Stimulated activated CD4-positive, alpha-beta T cell treated with anti-CD3 and anti-CD28 coated beads, TNF-alpha, amount 100 ng/mL, for 48 hours (primary cell): Measurements from ENCODE around the gene TMA7B.

Source experiments
- DNase-seq, 3 donors: peaks; one replicate each; pipeline ENCODE4 v3.0.0-alpha.2; 2020; ENCODE audit warnings: low read depth in 3 of 3

Gene TMA7B

GRCh38 chr22:40001800-40002577 lies 41.8 kb downstream of the TMA7B start:
- DNase-seq = no peak

- no peak for DNase-seq
Measured at GRCh38 chr22:40002935-40003715, 42.9 kb downstream of the TMA7B start.

- no peak for DNase-seq
Measured at GRCh38 chr22:40004836-40005235, 44.6 kb downstream of the TMA7B start.

- DNase-seq = no peak
Measured at GRCh38 chr22:40006641-40007040, 46.4 kb downstream of the TMA7B start.

GRCh38 chr22:40007853-40008710 lies 47.9 kb downstream of the TMA7B start:
- no peak for DNase-seq

GRCh38 chr22:40008726-40009291 lies 48.6 kb downstream of the TMA7B start:
- no peak for DNase-seq

GRCh38 chr22:40009292-40009774 lies 49.1 kb downstream of the TMA7B start:
- DNase-seq = no peak

- DNase-seq = peak in 1 of 3 donors; percentile 14
Measured at GRCh38 chr22:40009951-40010671, 49.9 kb downstream of the TMA7B start.

GRCh38 chr22:40010746-40011145 lies 50.5 kb downstream of the TMA7B start:
- DNase-seq = no peak
